ENCODE data around the gene ZNF709. TPM values are rescaled to one million over a fixed set of nuclear protein-coding genes. Genes with fewer than 3 reads are reported as not detected.
"Not testable (repeated sequence)": the region's sequence is repeated elsewhere in the genome, so short reads cannot be mapped to it uniquely, and the experiment has no call there.

The ZNF709 gene
- total RNA-seq, 1 experiment from 2014 or later = 4.0 TPM

DNA sequence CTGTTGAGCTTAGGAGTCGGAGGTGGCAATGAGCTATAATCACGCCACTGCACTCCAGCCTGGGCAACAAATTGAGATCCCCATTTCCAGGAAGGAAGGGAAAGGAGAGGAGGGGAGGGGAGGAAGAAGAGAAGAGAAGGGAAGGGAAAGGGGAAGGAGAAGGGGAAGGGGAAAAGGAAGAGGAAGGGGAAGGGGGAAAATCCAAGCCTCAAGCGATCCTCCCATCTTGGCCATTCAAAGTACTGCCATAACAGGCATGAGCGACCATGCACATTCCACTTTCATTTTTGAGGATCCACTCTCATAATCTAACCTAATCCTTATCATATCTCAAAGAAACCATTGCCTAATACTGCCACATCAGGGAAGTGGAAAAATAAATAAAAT lies 58.7 kb downstream of the ZNF709 start:
- CTCF ChIA-PET = no interaction called here
- peaks cover 6% of the 10 kb centered on the region; the same call in 1 of the 2 replicates for H3K9me3 ChIP-seq (ENCODE audit: control insufficient read depth, insufficient read depth, low read depth, low read length)
- in situ Hi-C loops (cut with HindIII; ENCODE audit: low pct_unique_long_range_greater_than_20kb, low sequenced_read_pairs) (no loop called here), intact Hi-C loops (cut with micrococcal nuclease; ENCODE audit: unreplicated experiment) (no loop called here)
- BruUV-seq (replicated peaks) = no TSS peak
- H3K4me3 ChIP-seq (ENCODE audit: low read depth in 2 of 2, low read length in 2 of 2) = no peak overlapping the region
- no peaks in the 10 kb centered on the region for H3K36me3 ChIP-seq (ENCODE audit: control insufficient read depth, insufficient read depth, low read length)
- POLR2A ChIA-PET = no interaction called here
- ATAC-seq (no peak), DNase-seq (ENCODE audit: low read depth, low spot score) (no peak)
- H3K27me3 ChIP-seq (ENCODE audit: control insufficient read depth, insufficient read depth, low read length) = no peaks in the 10 kb centered on the region
- TF ChIP-seq TCF7L2 (IDR thresholded peaks at IDR 0.05; ENCODE audit: low read depth, low read length) = no peak
- TF ChIP-seq, protein P1, sequence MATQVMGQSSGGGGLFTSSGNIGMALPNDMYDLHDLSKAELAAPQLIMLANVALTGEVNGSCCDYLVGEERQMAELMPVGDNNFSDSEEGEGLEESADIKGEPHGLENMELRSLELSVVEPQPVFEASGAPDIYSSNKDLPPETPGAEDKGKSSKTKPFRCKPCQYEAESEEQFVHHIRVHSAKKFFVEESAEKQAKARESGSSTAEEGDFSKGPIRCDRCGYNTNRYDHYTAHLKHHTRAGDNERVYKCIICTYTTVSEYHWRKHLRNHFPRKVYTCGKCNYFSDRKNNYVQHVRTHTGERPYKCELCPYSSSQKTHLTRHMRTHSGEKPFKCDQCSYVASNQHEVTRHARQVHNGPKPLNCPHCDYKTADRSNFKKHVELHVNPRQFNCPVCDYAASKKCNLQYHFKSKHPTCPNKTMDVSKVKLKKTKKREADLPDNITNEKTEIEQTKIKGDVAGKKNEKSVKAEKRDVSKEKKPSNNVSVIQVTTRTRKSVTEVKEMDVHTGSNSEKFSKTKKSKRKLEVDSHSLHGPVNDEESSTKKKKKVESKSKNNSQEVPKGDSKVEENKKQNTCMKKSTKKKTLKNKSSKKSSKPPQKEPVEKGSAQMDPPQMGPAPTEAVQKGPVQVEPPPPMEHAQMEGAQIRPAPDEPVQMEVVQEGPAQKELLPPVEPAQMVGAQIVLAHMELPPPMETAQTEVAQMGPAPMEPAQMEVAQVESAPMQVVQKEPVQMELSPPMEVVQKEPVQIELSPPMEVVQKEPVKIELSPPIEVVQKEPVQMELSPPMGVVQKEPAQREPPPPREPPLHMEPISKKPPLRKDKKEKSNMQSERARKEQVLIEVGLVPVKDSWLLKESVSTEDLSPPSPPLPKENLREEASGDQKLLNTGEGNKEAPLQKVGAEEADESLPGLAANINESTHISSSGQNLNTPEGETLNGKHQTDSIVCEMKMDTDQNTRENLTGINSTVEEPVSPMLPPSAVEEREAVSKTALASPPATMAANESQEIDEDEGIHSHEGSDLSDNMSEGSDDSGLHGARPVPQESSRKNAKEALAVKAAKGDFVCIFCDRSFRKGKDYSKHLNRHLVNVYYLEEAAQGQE (IDR thresholded peaks at IDR 0.05; ENCODE audit: insufficient read depth in 1 of 2, low read depth in 2 of 2, low read length in 1 of 2) = no peak
- no peak for TF ChIP-seq POLR2AphosphoS5 (IDR thresholded peaks at IDR 0.05; ENCODE audit: low read depth, low read length)
- no peak for TF ChIP-seq SIN3A (IDR thresholded peaks at IDR 0.05; ENCODE audit: borderline replicate concordance, insufficient read depth, low read depth, low read length)
- TF ChIP-seq, protein P2, sequence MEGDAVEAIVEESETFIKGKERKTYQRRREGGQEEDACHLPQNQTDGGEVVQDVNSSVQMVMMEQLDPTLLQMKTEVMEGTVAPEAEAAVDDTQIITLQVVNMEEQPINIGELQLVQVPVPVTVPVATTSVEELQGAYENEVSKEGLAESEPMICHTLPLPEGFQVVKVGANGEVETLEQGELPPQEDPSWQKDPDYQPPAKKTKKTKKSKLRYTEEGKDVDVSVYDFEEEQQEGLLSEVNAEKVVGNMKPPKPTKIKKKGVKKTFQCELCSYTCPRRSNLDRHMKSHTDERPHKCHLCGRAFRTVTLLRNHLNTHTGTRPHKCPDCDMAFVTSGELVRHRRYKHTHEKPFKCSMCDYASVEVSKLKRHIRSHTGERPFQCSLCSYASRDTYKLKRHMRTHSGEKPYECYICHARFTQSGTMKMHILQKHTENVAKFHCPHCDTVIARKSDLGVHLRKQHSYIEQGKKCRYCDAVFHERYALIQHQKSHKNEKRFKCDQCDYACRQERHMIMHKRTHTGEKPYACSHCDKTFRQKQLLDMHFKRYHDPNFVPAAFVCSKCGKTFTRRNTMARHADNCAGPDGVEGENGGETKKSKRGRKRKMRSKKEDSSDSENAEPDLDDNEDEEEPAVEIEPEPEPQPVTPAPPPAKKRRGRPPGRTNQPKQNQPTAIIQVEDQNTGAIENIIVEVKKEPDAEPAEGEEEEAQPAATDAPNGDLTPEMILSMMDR (IDR thresholded peaks at IDR 0.05) = no peak
- H3K4me1 ChIP-seq (ENCODE audit: control insufficient read depth, insufficient read depth, low read length) = no peaks in the 10 kb centered on the region
- H3K27ac ChIP-seq (ENCODE audit: low read length) = no peak overlapping the region

DNA sequence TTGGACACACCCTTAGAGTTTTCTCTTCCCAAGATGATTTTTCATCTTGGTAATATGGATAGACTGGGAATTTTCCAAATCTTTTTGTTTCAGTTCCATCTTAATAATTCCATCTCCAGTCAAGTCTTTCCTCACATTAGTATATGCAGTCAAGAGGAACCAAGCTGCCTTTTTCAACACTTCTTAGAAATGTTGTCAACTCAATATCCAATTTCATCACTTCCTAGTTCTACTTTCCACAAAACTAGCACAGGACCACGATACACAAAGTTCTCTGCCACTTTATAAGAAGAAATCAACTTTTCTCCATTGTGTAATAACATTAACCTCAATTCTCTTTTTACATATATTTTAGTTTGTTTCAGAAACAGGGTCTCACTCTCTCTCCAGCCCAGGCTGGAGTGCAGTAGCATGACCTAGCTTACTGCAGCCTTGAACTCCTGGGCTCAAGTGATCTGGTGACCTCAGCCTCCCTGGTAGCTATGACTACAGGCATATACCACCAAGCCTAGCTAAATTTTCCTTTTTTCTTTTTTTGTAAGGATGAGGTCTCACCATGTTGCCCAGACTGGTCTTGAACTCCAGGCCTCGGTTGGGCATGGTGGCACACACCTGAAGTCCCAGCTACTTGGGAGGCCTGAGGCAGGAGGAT lies 59.3 kb downstream of the ZNF709 start:
- Histone ChIP-seq H3K4me3 (ENCODE audit: low read depth in 2 of 2, low read length in 2 of 2) (no peak overlapping the region), H3K4me1 (ENCODE audit: control insufficient read depth, insufficient read depth, low read length) (no peaks in the 10 kb centered on the region), H3K9me3 (ENCODE audit: control insufficient read depth, insufficient read depth, low read depth, low read length) (peaks cover 5% of the 10 kb centered on the region; the same call in 1 of the 2 replicates), H3K27me3 (ENCODE audit: control insufficient read depth, insufficient read depth, low read length) (no peaks in the 10 kb centered on the region), H3K27ac (ENCODE audit: low read length) (no peak overlapping the region), H3K36me3 (ENCODE audit: control insufficient read depth, insufficient read depth, low read length) (no peaks in the 10 kb centered on the region)
- intact Hi-C loops (cut with micrococcal nuclease; ENCODE audit: unreplicated experiment) = no loop called here
- DNase-seq (ENCODE audit: low read depth, low spot score) (no peak), ATAC-seq (no peak)
- ChIA-PET CTCF (no interaction called here), POLR2A (no interaction called here)
- in situ Hi-C loops (cut with HindIII; ENCODE audit: low pct_unique_long_range_greater_than_20kb, low sequenced_read_pairs) = no loop called here
- TF ChIP-seq POLR2AphosphoS5 (IDR thresholded peaks at IDR 0.05; ENCODE audit: low read depth, low read length) = no peak
- no peak for TF ChIP-seq TCF7L2 (IDR thresholded peaks at IDR 0.05; ENCODE audit: low read depth, low read length)
- TF ChIP-seq SIN3A (IDR thresholded peaks at IDR 0.05; ENCODE audit: borderline replicate concordance, insufficient read depth, low read depth, low read length) = no peak
- TF ChIP-seq, protein P1 (IDR thresholded peaks at IDR 0.05; ENCODE audit: insufficient read depth in 1 of 2, low read depth in 2 of 2, low read length in 1 of 2) = no peak
- TF ChIP-seq, protein P2 (IDR thresholded peaks at IDR 0.05) = no peak
- BruUV-seq (replicated peaks) = no TSS peak

DNA sequence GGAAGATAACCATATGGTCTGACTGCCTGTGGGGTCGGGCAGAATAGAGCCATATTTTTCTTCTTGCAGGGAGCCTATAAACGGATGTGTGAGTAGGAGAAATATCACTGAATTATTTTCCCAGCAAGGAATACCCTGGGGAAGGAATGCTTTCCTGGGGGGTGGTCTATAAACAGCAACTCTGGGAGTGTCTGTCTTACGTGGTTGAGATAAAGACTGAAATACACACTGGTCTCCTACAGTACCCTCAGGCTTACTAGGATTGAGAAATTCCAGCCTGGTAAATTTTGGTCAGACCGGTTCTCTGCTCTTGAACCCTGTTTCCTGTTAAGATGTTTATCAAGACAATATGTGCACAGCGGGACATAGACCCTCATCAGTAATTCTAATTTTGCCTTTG lies 67.3 kb downstream of the ZNF709 start:
- in situ Hi-C loops (cut with HindIII; ENCODE audit: low pct_unique_long_range_greater_than_20kb, low sequenced_read_pairs); H3K9me3 ChIP-seq (ENCODE audit: control insufficient read depth, insufficient read depth, low read depth, low read length); BruUV-seq (replicated peaks); H3K36me3 ChIP-seq (ENCODE audit: control insufficient read depth, insufficient read depth, low read length); POLR2A ChIA-PET; DNase-seq (ENCODE audit: low read depth, low spot score); H3K27me3 ChIP-seq (ENCODE audit: control insufficient read depth, insufficient read depth, low read length); H3K27ac ChIP-seq (ENCODE audit: low read length); intact Hi-C loops (cut with micrococcal nuclease; ENCODE audit: unreplicated experiment); H3K4me3 ChIP-seq (ENCODE audit: low read depth in 2 of 2, low read length in 2 of 2); CTCF ChIA-PET; ATAC-seq; H3K4me1 ChIP-seq (ENCODE audit: control insufficient read depth, insufficient read depth, low read length): not testable (repeated sequence)
